SK-MEL-5 (cell line): ENCODE results near the gene FCHSD2. TPM values are rescaled to one million over a fixed set of nuclear protein-coding genes. Genes with fewer than 3 reads are reported as not detected.
"Not testable (repeated sequence)": the region's sequence is repeated elsewhere in the genome, so short reads cannot be mapped to it uniquely, and the experiment has no call there.

Source experiments
- DNase-seq: peaks from one replicate; pipeline ENCODE4 v3.0.0-alpha.2; 2016; ENCODE audit warnings: low read depth, low spot score
- in situ Hi-C: cut with HindIII; loops from 2 replicates; pipeline ENCODE4 v1.10.0; 2016; ENCODE audit warnings: low sequenced_read_pairs, high pct_unique_total_duplicates, low pct_unique_long_range_greater_than_20kb
- total RNA-seq: library from RNA; depleted of rRNA; stranded (reverse); fragments of >200 nt; shearing (Covaris generic); gene quantifications from 2 replicates; pipeline ENCODE4 v1.2.3, GENCODE V29; 2014

The FCHSD2 gene
- total RNA-seq, 1 experiment from 2014 or later = 7.8 TPM

DNA sequence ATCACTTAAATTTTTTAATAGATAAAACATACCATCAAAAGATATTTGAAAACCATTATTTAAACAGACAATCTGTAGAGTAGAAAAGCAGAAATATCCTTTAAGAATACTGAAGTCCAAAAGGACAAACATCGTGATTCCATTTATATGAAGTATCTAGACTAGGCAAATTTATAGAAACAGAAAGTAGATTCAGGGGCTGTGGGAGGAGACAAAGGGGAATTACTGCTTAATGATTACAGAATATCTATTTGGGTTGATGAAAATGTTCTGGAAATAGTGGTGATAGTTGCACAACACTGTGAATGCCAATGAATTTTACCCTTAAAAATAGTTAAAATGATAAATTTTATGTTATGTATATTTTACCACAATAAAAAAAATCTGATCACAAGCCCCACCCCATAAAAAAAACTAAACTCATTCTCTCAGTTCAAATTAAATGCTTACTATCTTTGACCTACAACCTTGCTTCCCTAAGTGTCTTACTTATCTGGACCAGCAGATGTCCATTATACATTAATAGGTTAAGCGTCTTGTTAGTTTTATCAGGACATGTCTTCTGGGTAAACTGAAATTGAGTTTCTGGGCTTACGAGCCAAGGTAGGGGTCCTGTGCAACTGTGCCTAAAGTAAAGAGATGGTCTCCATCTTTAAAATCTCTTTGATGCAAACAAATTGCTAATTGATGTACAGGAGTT, 86.3 kb downstream of the FCHSD2 start:
- no peak for DNase-seq
- in situ Hi-C loops = no loop called here

DNA sequence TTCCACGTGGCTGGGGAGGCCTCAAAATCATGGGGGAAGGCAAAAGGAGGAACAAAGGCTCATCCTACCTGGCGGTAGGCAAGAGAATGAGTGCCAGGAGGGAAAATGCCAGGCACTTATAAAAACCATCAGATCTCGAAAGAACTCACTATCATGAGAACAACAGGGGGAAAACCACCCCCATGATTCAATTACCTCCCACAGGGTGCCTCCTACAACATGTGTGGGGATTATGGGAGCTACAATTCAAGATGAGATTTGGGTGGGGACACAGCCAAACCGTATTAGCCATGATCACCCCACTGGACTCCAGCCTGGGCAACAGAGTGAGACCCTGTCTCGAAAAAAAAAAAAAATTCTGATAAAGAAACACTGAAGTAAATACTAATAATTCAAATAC, 87.1 kb downstream of the FCHSD2 start:
- in situ Hi-C loops = no loop called here
- DNase-seq = no peak

GRCh38 chr11:73053964-73054363, 88.2 kb downstream of the FCHSD2 start:
- no peak for DNase-seq

DNA sequence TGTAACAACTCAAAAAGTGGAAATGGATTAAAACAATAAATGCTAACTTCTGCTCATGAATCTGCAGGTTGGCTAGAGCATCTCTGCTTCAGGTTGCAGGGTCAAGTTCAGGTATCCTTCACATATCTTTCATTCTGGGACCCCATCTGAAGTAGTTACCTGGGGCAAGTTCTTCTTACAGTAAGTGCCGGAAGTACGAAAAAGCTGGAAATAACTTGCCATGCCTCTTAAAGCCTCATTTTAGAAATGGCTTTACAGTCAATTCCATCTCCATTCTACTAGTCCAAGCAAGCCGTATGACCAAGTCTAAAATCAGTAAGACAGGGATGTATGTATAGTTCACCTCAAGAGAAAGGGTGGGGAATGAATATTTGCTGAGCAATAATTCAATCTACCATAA, 93.7 kb downstream of the FCHSD2 start:
- in situ Hi-C loops = no loop called here
- no peak for DNase-seq

More at GRCh38 chr11:73053964-73054363, 88.2 kb downstream of the FCHSD2 start:
- in situ Hi-C loops = no loop called here

DNA sequence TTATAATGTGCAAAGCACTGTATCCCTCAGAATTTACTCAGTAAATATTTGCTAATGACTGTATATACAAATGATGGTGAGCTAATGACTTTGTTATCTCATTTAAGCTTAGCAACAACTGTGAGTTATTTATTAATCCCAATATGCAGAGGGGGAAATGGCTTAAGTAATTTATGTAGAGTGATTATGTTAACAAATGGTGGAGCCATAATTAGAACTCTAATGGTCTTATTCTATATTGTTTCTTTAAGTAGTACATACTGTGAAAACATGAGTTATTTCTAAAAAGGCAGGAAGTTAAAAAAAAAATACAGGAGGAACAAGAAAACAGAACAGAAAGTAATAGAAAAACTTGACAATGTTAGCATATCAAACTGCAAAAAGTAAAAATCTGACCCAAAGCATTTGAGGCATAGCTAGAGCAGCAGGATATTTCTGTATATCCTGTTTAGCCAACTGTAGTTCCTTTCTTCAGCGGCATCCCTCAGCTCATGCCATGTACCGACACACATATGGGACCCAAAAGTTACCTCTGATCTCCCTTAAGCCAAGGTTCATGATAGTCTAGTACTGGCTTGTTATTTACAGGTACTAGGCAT, 94.2 kb downstream of the FCHSD2 start:
- DNase-seq = no peak
- in situ Hi-C loops = no loop called here

GRCh38 chr11:73040046-73040445, 102.1 kb downstream of the FCHSD2 start:
- in situ Hi-C loops = no loop called here

DNA sequence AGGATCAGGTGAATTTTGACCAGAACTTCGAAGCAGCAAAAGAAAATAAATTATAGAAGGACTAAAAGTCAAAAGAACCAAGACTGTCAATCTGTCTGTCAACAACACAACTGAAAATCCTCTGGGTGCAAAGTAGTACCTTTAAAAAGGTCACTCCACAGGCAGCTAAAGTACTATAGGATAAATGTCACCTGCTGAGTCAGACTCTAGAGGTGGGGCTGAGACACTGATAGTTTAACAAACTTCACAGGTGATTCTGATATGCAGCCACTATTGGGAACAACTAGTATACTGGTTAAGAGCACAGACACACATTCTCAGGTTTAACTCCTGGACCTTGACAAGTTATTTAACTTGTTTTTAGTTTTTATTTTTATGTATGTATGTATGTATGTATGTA, 107.3 kb downstream of the FCHSD2 start:
- no peak for DNase-seq
- in situ Hi-C loops = no loop called here

More at GRCh38 chr11:73040046-73040445, 102.1 kb downstream of the FCHSD2 start:
- DNase-seq = peak; percentile 80

GRCh38 chr11:73034331-73034730, 107.8 kb downstream of the FCHSD2 start:
- in situ Hi-C loops = no loop called here
- DNase-seq = no peak

DNA sequence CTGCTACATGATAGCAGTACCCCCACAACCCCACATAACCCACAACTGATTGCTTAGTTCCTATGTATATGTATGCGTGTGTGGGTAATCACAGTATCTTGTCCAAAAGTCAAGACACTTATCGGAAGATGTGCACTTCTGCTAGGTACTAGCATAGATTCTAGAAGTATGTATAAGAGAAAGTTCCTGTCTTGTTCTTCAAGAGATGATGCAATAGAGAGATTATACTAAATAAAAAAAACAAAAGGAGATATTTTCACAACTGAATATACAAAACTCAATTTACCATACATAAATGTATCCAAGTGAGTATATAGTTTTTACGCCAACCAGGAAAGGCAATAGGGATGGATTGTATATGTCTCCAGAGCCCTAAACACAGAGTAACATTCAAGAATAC, 112.0 kb downstream of the FCHSD2 start:
- in situ Hi-C loops = no loop called here

DNA sequence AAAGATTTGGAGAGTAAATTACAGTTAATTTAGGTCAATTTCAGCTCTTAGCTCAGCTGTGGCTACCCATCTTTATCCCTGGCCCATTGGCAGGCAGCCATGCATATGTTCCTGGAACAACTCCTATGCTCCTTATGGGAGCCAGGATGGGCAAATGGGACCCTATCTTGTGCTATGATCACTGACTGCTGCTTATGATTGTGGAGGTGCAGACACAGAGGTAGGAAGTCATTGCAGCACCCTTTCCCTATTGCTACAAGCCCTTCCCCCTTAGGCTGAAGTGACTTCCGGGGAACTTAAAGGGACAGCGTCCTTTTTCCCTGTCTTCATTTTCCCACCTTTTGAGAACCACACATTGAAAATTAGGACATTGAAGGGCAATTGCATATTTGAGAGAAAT, 112.7 kb downstream of the FCHSD2 start:
- in situ Hi-C loops = no loop called here
- DNase-seq = no peak

More for the DNA sequence above, 112.0 kb downstream of the FCHSD2 start:
- DNase-seq = no peak

GRCh38 chr11:73028611-73029010, 113.5 kb downstream of the FCHSD2 start:
- in situ Hi-C loops = no loop called here
- no peak for DNase-seq

- DNase-seq, in situ Hi-C loops: not testable (repeated sequence)
Observed at GRCh38 chr11:73027840-73028239, 114.3 kb downstream of the FCHSD2 start.

- in situ Hi-C loops = no loop called here
- DNase-seq = no peak
Observed at GRCh38 chr11:73024639-73025038, 117.5 kb downstream of the FCHSD2 start.

DNA sequence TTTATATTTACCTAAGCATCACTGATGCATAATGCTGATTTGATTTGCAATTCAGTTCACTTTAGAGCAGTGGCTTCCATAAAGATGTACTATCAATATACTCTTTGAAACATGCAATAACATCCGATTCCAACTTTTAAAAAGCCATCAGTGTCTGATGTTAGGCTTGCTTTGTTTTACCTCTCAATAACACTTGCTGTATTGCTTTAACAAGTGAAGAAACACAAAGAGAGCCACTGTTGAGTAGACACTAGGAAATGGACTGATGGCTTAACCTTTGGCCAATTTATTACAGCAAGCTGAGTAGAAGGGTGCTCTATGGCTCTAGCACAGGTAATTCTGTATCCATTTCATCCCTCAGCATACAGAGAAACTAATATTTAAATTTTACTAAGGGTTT, 122.1 kb downstream of the FCHSD2 start:
- in situ Hi-C loops = no loop called here
- peak; percentile 96 for DNase-seq

GRCh38 chr11:73019449-73019848, 122.7 kb downstream of the FCHSD2 start:
- in situ Hi-C loops = no loop called here
- peak; percentile 91 for DNase-seq

GRCh38 chr11:73018856-73019255, 123.3 kb downstream of the FCHSD2 start:
- DNase-seq = no peak
- in situ Hi-C loops = no loop called here

- in situ Hi-C loops = no loop called here
- DNase-seq = no peak
Observed at GRCh38 chr11:73017024-73017751, 124.9 kb downstream of the FCHSD2 start.

GRCh38 chr11:73013021-73013420, 129.1 kb downstream of the FCHSD2 start:
- no peak for DNase-seq
- in situ Hi-C loops = no loop called here
